ENCODE results near the gene TSSK6.

Gene TSSK6

DNA sequence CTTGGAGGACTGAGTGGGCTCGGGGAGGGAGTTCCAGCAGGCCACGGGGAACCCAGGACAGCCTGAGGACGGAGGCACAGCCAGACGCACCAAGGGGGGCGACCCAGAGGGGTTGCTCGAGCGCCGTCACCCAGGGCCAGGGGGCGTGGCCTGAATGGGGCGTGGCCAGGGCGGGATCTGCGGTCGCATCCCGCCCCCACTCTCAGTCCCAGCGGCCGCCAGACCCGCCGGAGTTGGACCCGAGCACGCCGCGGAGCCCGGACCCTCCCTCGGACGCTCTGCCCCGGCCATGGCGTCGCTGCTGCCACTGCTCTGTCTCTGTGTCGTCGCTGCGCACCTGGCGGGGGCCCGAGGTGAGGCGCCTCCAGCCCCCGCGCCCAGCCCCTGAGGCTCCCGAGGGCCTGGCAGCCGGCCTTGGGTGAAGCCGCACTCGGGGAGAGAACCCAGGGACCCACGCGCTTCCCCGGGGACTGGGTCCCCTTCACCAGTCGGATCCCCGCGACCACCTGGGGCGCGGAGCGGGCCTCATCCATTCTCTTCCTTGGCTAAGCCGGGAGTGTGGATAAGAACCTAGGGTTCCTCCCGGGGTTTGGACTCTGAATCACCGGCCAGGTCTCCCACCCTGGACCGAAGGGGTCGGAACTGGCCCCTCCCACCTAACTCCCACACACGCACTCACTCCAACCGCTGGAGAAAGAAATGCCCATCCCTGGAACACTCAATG lies 22.9 kb upstream of the TSSK6 start, which contains the start of gene CILP2:
TSS of gene CILP2 (plus strand) at position 205 of the 724 bp plus-strand sequence. CDS start at position 290, 85 bp downstream.
- H3K27ac Mint-ChIP-seq, result no peak within 1 kb of the TSS
- no peaks in the 10 kb centered on the region for H3K9me3 Mint-ChIP-seq
- H3K4me3 Mint-ChIP-seq, result peak within 1 kb of the TSS; percentile 68
- peaks cover 34% of the 10 kb centered on the region for H3K4me1 Mint-ChIP-seq
- H3K27me3 Mint-ChIP-seq, result no peaks in the 10 kb centered on the region
- no peaks in the 10 kb centered on the region for H3K36me3 Mint-ChIP-seq

DNA sequence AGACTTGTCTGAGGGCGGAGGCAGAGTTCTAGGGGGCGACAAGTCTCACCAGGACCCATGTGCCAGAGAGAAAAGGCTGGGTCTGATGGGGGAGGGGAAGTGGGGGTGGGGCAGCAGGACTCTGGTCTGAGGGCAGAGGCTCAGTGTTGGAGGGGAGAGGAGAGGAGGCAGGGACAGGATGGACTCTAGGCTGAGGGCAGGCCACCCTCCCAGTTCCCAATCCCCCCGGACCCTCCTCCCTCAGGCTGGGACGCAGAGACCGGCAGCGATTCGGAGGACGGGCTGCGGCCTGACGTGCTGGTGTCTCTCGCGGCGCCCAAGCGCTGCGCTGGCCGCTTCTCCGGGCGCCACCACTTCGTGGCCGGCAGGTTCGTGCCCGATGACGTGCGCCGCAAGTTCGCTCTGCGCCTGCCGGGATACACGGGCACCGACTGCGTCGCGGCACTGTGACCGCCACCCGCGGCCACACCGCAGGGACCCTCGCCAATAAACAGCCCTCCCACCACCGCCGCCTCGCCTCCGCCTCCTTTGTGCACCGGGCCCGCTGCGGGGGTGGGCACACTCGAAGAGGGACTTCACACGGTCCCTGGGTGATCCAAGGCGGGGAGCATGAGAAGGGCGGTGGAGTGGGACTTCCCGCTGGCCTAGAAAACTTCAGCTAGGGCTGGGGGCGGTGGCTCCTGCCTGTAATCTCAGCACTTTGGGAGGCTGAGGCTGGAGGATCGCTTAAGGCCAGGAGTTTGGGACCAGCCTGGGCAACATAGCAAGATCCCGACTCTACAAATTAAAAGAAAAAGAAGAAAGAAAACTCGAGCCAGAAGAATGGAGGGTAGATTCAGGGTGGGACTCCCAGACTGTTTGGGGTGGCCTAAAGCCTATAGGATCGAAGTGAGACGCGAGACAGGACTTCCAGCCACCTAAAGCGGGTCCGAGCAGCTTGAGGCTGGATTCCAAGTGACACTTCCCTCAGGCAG lies 22.0 kb upstream of the TSSK6 start:
- Mint-ChIP-seq H3K4me3 (peak overlapping the region; percentile 49), H3K9me3 (no peaks in the 10 kb centered on the region), H3K36me3 (no peaks in the 10 kb centered on the region), H3K27me3 (no peaks in the 10 kb centered on the region), H3K4me1 (peaks cover 37% of the 10 kb centered on the region), H3K27ac (peak overlapping the region; percentile 31)

GRCh38 chr19:19535311-19536191 lies 20.2 kb upstream of the TSSK6 start:
- peaks cover 34% of the 10 kb centered on the region for H3K4me1 Mint-ChIP-seq
- H3K36me3 Mint-ChIP-seq, result peaks cover 2% of the 10 kb centered on the region
- no peak overlapping the region for H3K27ac Mint-ChIP-seq
- H3K27me3 Mint-ChIP-seq, result no peaks in the 10 kb centered on the region
- H3K9me3 Mint-ChIP-seq, result no peaks in the 10 kb centered on the region
- H3K4me3 Mint-ChIP-seq, result no peak overlapping the region

GRCh38 chr19:19534556-19535265 lies 19.4 kb upstream of the TSSK6 start:
- Mint-ChIP-seq H3K4me3 (no peak overlapping the region), H3K27me3 (no peaks in the 10 kb centered on the region), H3K9me3 (no peaks in the 10 kb centered on the region)

DNA sequence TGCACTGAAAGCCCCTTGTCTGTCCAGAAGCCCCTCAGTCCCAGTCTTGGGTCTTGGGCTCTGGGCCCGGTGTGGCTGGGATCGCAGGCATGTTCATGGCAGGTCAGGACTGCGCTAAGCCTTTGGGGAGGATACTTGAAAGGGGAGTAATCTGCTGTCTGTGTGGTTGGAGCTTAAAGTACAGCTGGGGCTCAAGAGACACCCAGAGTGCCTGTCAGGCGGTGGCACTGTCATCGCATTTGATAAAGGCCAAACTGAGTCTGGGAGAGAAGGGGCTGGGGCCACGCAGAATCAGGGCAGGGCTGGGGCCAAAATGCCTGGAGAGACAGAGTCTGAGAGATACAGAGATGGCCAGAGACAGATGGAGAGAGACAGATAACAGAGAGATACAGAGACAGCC lies 18.5 kb upstream of the TSSK6 start:
- no peak overlapping the region for H3K27ac Mint-ChIP-seq
- no peaks in the 10 kb centered on the region for H3K27me3 Mint-ChIP-seq
- H3K36me3 Mint-ChIP-seq, result peaks cover 2% of the 10 kb centered on the region
- no peak overlapping the region for H3K4me3 Mint-ChIP-seq
- no peaks in the 10 kb centered on the region for H3K9me3 Mint-ChIP-seq
- peaks cover 30% of the 10 kb centered on the region for H3K4me1 Mint-ChIP-seq

More at GRCh38 chr19:19534556-19535265, 19.4 kb upstream of the TSSK6 start:
- Mint-ChIP-seq H3K4me1 (peaks cover 33% of the 10 kb centered on the region), H3K36me3 (peaks cover 2% of the 10 kb centered on the region), H3K27ac (no peak overlapping the region)

GRCh38 chr19:19532806-19533701 lies 17.7 kb upstream of the TSSK6 start:
- Mint-ChIP-seq H3K36me3 (peaks cover 2% of the 10 kb centered on the region), H3K4me1 (peaks cover 25% of the 10 kb centered on the region), H3K9me3 (no peaks in the 10 kb centered on the region), H3K27ac (peak overlapping the region; percentile 70), H3K4me3 (no peak overlapping the region), H3K27me3 (no peaks in the 10 kb centered on the region)

DNA sequence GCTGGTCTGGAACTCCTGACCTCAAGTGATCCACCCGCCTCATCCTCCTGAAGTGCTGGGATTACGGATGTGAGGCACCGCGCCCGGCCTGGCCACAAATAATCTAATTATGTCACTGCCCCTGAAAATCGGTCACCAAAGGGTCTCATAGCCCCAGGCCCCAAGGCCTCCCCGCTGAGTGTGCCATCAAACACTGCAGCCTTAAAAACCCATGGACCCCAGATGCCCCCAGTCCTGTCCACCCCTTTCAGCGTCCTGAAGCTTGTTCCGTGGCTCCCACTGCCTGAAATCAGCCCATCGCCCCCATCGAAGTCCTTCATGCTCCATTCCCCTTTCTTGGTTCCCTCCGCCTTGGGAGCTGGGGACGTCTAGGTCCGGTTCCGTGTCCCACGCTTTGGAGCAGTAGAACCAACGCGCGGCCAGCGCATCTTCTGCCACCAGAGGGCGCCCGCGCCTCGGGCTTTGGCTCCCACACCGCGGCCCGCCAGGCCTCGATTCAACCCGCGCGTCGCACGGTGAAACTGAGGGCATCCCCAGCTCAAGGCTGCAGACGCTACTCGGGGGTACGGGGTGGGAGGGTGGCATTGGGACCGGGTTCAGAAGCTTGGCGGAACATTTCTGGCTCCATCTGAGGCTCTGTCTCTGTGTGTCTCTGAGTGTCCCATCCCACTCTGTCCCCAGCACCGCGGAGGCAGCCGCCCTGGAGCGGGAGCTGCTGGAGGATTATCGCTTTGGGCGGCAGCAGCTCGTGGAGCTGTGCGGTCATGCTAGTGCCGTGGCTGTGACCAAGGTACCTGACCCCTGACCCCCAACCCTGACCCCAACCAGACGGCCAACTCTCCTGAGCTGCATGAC lies 16.8 kb upstream of the TSSK6 start:
- H3K27ac Mint-ChIP-seq, result peak overlapping the region; percentile 72
- no peak overlapping the region for H3K4me3 Mint-ChIP-seq
- H3K36me3 Mint-ChIP-seq, result peaks cover 2% of the 10 kb centered on the region
- no peaks in the 10 kb centered on the region for H3K27me3 Mint-ChIP-seq
- H3K4me1 Mint-ChIP-seq, result peaks cover 20% of the 10 kb centered on the region
- H3K9me3 Mint-ChIP-seq, result no peaks in the 10 kb centered on the region

DNA sequence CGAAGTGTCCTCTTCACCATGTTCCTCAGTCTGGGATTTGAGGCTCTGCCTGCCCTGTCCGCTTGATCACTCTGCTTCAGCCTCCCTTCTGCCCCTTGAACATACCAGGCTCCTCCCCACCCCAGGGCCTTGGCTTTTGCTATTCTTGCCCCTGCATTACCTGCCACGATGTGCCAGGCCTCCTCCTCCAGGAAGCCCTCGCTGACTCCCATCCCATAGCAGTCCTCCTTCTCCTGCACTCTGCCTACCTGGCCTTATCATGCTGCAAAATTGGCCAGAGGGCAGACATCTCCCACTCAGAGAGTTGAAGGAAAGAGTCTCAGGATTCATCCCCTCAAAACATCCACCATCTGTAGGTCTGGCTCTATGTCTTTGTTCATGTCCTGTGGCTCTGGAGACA lies 15.5 kb upstream of the TSSK6 start:
- no peaks in the 10 kb centered on the region for H3K27me3 Mint-ChIP-seq
- H3K27ac Mint-ChIP-seq, result no peak overlapping the region
- no peaks in the 10 kb centered on the region for H3K9me3 Mint-ChIP-seq
- H3K4me1 Mint-ChIP-seq, result peaks cover 16% of the 10 kb centered on the region
- no peak overlapping the region for H3K4me3 Mint-ChIP-seq
- H3K36me3 Mint-ChIP-seq, result peaks cover 2% of the 10 kb centered on the region

DNA sequence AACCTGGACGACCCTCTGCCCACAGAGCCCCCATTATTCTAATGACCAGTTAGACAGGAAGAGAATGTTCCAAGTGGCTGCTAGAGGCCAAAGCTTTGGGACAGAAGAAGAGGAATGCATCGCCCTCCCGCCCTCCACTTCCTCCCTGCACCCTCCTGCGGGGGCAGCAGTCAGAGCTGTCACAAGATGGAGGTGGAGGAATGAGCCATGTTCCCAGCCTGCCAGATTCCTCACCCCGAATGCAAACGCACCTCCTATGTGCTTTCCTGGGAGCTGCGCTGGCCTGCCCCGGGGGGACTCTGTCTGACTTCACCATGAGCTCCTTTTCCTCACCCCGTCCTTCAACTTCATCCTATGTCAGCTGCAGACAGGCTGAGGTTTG lies 15.1 kb upstream of the TSSK6 start:
- Mint-ChIP-seq H3K27me3 (no peaks in the 10 kb centered on the region), H3K4me3 (no peak overlapping the region), H3K27ac (no peak overlapping the region), H3K36me3 (peaks cover 2% of the 10 kb centered on the region), H3K9me3 (no peaks in the 10 kb centered on the region), H3K4me1 (peaks cover 16% of the 10 kb centered on the region)

DNA sequence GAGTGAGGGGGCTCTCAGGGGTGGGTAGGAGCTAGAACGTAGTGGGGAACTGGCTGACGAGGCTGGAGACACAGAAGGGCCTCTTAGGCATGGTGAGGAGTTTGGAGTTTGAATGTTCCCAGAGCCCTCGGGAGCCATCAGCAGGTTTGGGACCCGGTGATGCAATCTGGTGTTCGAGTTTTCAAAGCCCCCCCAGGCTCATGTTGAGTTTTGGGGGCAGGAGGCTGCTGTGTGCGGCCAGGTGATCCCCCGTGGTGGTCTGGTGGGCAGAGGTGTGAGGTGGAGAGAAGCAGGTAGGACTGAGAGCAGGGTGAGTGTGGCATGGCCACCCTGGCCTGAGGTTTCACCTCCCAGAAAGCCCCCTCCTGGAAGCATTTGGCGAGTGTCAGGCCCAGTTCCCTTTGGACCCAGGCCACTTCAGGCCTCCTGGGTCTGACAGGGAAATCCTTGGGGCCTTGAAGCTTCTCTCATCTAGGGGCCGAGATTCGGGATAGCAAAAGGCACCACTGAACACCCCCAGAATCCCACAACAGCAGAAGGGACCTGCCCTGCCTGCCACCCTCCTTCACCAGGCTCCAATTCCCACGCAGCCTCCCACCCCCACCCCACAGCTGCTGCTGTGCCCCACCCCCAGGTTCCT lies 14.6 kb upstream of the TSSK6 start:
- peaks cover 2% of the 10 kb centered on the region for H3K36me3 Mint-ChIP-seq
- H3K27ac Mint-ChIP-seq, result no peak overlapping the region
- peaks cover 16% of the 10 kb centered on the region for H3K4me1 Mint-ChIP-seq
- H3K4me3 Mint-ChIP-seq, result no peak overlapping the region
- H3K27me3 Mint-ChIP-seq, result no peaks in the 10 kb centered on the region
- no peaks in the 10 kb centered on the region for H3K9me3 Mint-ChIP-seq

DNA sequence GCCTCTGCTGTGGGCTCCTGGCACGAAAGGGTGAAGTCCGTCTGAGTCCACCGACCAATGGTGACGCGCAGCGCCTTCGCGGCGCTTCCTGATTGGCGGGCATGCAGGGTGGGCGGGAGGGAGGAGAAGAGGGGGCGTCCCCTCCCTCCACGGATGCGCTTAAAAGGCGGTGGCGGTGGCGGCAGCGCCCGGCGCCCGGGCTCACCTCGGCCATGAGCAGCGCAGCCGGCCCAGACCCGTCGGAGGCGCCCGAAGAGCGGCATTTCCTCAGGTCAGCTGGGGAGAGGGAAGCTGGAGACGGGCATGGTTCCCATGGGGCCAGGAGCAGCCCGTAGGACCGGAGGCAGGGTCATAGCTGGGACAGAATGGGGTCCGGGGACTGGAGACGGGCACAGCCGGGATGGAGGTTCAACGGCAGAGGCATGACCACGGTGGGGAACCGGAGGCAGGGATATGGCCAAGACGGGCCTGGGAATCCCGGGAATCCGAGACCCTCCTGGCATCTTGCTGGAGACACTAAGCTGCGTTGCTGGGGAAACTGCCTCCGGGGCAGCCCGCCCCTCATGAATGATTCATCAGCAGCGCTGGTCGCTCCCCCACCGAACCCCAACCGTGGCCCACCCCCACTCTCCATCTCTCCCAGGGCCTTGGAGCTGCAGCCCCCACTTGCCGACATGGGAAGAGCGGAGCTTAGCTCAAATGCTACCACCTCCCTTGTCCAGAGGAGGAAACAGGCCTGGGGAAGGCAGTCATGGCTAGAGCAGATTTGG lies 13.6 kb upstream of the TSSK6 start, which contains the start of gene YJEFN3:
TSS of gene YJEFN3 (plus strand) at position 191 of the 770 bp plus-strand sequence. CDS start at position 213, 22 bp downstream.
- Mint-ChIP-seq H3K36me3 (peaks cover 2% of the 10 kb centered on the region), H3K27ac (no peak within 1 kb of the TSS)

More for the DNA sequence above, 13.6 kb upstream of the TSSK6 start, which contains the start of gene YJEFN3:
- Mint-ChIP-seq H3K27me3 (no peaks in the 10 kb centered on the region), H3K4me3 (no peak within 1 kb of the TSS), H3K4me1 (peaks cover 10% of the 10 kb centered on the region), H3K9me3 (no peaks in the 10 kb centered on the region)
